Upper lobe of left lung (tissue), 6 donors: ENCODE results near the gene FDX2. TPM values are rescaled to one million over a fixed set of nuclear protein-coding genes. Genes with fewer than 3 reads are reported as not detected.

Experiments used
- ATAC-seq, 2 donors: fragments of 200-7000 bp; cut with Tn5 transposase; one replicate each; pipeline ENCODE4 v1.9.1; 2022; ENCODE audit warnings: mild to moderate bottlenecking in 2 of 2, moderate library complexity in 2 of 2; ENCODE audit not compliant: low FRiP score in 2 of 2
- DNase-seq, 2 donors: peaks; one replicate each; pipeline ENCODE4 v3.0.0-alpha.2; 2019 to 2020
- H3K27ac ChIP-seq, 4 donors: fragments of 200-600 bp; sonication (generic); one replicate each; pipeline ENCODE4 v1.5.1; 2016 to 2019
- H3K27me3 ChIP-seq, 4 donors: fragments of 200-600 bp; sonication (generic); one replicate each; pipeline ENCODE4 v1.5.1; 2017 to 2019
- H3K36me3 ChIP-seq, 4 donors: fragments of 200-600 bp; sonication (generic); one replicate each; pipeline ENCODE4 v1.5.1; 2016 to 2019
- H3K4me1 ChIP-seq, 4 donors: fragments of 200-600 bp; sonication (generic); one replicate each; pipeline ENCODE4 v1.5.1; 2018 to 2019
- H3K4me3 ChIP-seq, 4 donors: fragments of 200-600 bp; sonication (generic); one replicate each; pipeline ENCODE4 v1.5.1; 2017 to 2019; ENCODE audit warnings: mild to moderate bottlenecking in 2 of 4, moderate library complexity in 1 of 4
- H3K9me3 ChIP-seq, 4 donors: fragments of 200-600 bp; sonication (generic); one replicate each; pipeline ENCODE4 v1.5.1; 2018 to 2019
- EP300 ChIP-seq, 4 donors: sonication (generic); formaldehyde crosslinking; IDR thresholded peaks; one replicate each; pipeline ENCODE4 v1.5.1; 2017; ENCODE audit warnings: antibody characterized with exemption in 4 of 4, control low read depth in 2 of 4
- POLR2A ChIP-seq, 4 donors: fragments of 450-650 bp; IDR thresholded peaks; one replicate each; pipeline ENCODE4 v1.5.1; 2016 to 2017; ENCODE audit warnings: antibody characterized with exemption in 4 of 4, mild to moderate bottlenecking in 2 of 4
- POLR2AphosphoS5 ChIP-seq, 2 donors: sonication (generic); formaldehyde crosslinking; IDR thresholded peaks; one replicate each; pipeline ENCODE4 v1.5.1; 2017; ENCODE audit warnings: antibody characterized with exemption in 2 of 2
- WGBS, 2 donors: methylation state at CpG; one replicate each; pipeline ENCODE4 v1.1.5; 2017 to 2018; 5-methylcytosine and 5-hydroxymethylcytosine counted together
- small RNA-seq, 4 donors: library from RNA; depleted of rRNA; stranded (forward); fragments of <200 nt; gene quantifications; one replicate each; pipeline ENCODE3, GENCODE V24; 2016
- total RNA-seq, 6 donors: library from RNA; depleted of rRNA in 4 of 6; stranded (reverse); fragments of >200 nt in 4 of 6; gene quantifications; one replicate each; pipeline versions ENCODE4 v1.1.0 to v1.2.1, GENCODE V29; 2016 to 2021
- TF ChIP-seq, protein P1 (sequence below), 6 experiments: fragments of 450-650 bp in 4 of 6; fragments of 200-600 bp in 2 of 6; sonication (generic) in 2 of 6; IDR thresholded peaks; one replicate each; pipeline ENCODE4 v1.5.1; 2016 to 2019; ENCODE audit warnings: antibody characterized with exemption in 6 of 6
- donor health status: DM: no; HTN: no; CAD: no; lungs with moderate emphysema.
- donor health status: DM: no; HTN: yes; CAD: no; lungs with severe emphysema.

The FDX2 gene
- total RNA-seq, 6 donors from 2014 or later, result 16.6 to 27.5 (median 26.0) TPM

DNA sequence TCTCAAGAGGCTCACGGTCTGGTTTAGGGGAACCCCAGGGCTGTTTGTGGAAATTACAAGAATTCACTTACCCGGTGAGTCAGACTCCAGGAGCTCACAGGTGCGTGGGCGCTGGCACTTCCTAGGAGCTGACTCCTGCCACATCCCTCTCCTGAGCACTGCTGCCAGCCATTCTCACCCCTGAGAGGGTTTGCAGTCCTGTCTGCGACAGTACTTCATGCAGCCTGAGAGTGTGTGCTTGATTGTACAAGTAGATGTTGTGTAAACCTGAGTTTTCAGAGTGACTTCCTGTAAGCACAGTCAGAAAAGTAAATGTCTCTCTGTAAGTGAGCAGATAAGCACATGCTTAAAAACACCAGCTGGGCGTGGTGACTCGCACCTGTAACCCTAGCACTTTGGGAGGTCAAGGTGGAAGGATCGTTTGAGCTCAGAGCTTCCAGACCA, 55.7 kb downstream of the FDX2 start:
- H3K4me3 ChIP-seq, result peak overlapping the region in 1 of 4 donors; percentile 28
- 52 to 59% methylated on average over 8 of the region's 8 CpGs for WGBS, 2 donors
- peaks cover 10 to 37% (median 30%) of the 10 kb centered on the region in 4 donors for H3K36me3 ChIP-seq
- peak overlapping the region; percentile 54 to 84 (median 77) for H3K27ac ChIP-seq
- peaks cover 9 to 26% (median 15%) of the 10 kb centered on the region in 4 donors for H3K4me1 ChIP-seq
- H3K9me3 ChIP-seq, result no peaks in the 10 kb centered on the region
- DNase-seq (peak in 1 of 2 donors; percentile 94), ATAC-seq (peak; percentile 72 to 93)
- TF ChIP-seq, protein P1, sequence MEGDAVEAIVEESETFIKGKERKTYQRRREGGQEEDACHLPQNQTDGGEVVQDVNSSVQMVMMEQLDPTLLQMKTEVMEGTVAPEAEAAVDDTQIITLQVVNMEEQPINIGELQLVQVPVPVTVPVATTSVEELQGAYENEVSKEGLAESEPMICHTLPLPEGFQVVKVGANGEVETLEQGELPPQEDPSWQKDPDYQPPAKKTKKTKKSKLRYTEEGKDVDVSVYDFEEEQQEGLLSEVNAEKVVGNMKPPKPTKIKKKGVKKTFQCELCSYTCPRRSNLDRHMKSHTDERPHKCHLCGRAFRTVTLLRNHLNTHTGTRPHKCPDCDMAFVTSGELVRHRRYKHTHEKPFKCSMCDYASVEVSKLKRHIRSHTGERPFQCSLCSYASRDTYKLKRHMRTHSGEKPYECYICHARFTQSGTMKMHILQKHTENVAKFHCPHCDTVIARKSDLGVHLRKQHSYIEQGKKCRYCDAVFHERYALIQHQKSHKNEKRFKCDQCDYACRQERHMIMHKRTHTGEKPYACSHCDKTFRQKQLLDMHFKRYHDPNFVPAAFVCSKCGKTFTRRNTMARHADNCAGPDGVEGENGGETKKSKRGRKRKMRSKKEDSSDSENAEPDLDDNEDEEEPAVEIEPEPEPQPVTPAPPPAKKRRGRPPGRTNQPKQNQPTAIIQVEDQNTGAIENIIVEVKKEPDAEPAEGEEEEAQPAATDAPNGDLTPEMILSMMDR (IDR thresholded peaks at IDR 0.05), result peak in 1 of 6 experiments; percentile 10
- TF ChIP-seq POLR2A (IDR thresholded peaks at IDR 0.05), result peak in 1 of 4 donors; percentile 40
- peak; percentile 73 to 76 for TF ChIP-seq POLR2AphosphoS5 (IDR thresholded peaks at IDR 0.05)
- TF ChIP-seq EP300 (IDR thresholded peaks at IDR 0.05), result peak; percentile 53 to 99 (median 57)
- H3K27me3 ChIP-seq, result no peaks in the 10 kb centered on the region

Small RNA genes lying within 50 kb of the gene (small RNA-seq; reads per million reads assigned to genes)
- 0 reads per million in 4 donors for gene AC011511.1
- 0 reads per million in 4 donors for gene AC011511.4

Other genes with a start within 250 kb of the FDX2 start
- 10 to 100 TPM; 28.9 to 95.3 (median 39.0) TPM for gene SHFL, start 229.7 kb downstream of the FDX2 start, total RNA-seq
- gene ANGPTL6, start 213.3 kb downstream of the FDX2 start, total RNA-seq, result 1 to 10 TPM in 2 of 6 donors, under 1 TPM in 2, not detected in 2; 0.17 to 2.0 (median 1.4) TPM
- 10 to 100 TPM; 18.3 to 46.8 (median 37.8) TPM for gene PPAN, start 209.7 kb downstream of the FDX2 start, total RNA-seq
- gene P2RY11, start 204.3 kb downstream of the FDX2 start, total RNA-seq, result 10 to 100 TPM in 5 of 6 donors, 1 to 10 TPM in 1; 5.4 to 36.7 (median 15.3) TPM
- gene EIF3G, start 196.1 kb downstream of the FDX2 start, total RNA-seq, result 100 to 1,000 TPM; 133 to 246 (median 213) TPM
- 100 to 1,000 TPM in 1 of 6 donors, 10 to 100 TPM in 5; 54.0 to 166 (median 63.9) TPM for gene DNMT1, start 121.1 kb downstream of the FDX2 start, total RNA-seq
- 10 to 100 TPM in 4 of 6 donors, 1 to 10 TPM in 2; 9.1 to 30.0 (median 16.0) TPM for gene S1PR2, start 84.7 kb downstream of the FDX2 start, total RNA-seq
- 10 to 100 TPM; 23.0 to 70.8 (median 45.0) TPM for gene MRPL4, start 63.8 kb downstream of the FDX2 start, total RNA-seq
- 100 to 1,000 TPM; 190 to 791 (median 356) TPM for gene ICAM1, start 44.9 kb downstream of the FDX2 start, total RNA-seq
- gene ICAM4, start 29.1 kb downstream of the FDX2 start, total RNA-seq, result 10 to 100 TPM in 5 of 6 donors, 1 to 10 TPM in 1; 6.3 to 24.3 (median 12.0) TPM
- 100 to 1,000 TPM in 1 of 6 donors, 10 to 100 TPM in 5; 19.5 to 102 (median 27.2) TPM for gene ICAM5, start 26.1 kb downstream of the FDX2 start, total RNA-seq
- 10 to 100 TPM in 1 of 6 donors, 1 to 10 TPM in 5; 1.8 to 21.6 (median 5.4) TPM for gene ZGLP1, start 6.2 kb downstream of the FDX2 start, total RNA-seq
- gene RAVER1, start 17.5 kb upstream of the FDX2 start, total RNA-seq, result 10 to 100 TPM; 17.8 to 49.9 (median 37.2) TPM
- gene ICAM3, start 23.6 kb upstream of the FDX2 start, total RNA-seq, result 10 to 100 TPM; 12.7 to 53.9 (median 20.5) TPM
- gene TYK2, start 64.6 kb upstream of the FDX2 start, total RNA-seq, result 100 to 1,000 TPM in 5 of 6 donors, 10 to 100 TPM in 1; 91.5 to 569 (median 152) TPM
- 100 to 1,000 TPM; 104 to 388 (median 169) TPM for gene CDC37, start 87.5 kb upstream of the FDX2 start, total RNA-seq
- gene PDE4A, start 104.5 kb upstream of the FDX2 start, total RNA-seq, result 10 to 100 TPM; 22.8 to 38.2 (median 31.2) TPM
- gene KEAP1, start 187.3 kb upstream of the FDX2 start, total RNA-seq, result 10 to 100 TPM; 34.6 to 85.1 (median 60.7) TPM
- gene S1PR5, start 201.4 kb upstream of the FDX2 start, total RNA-seq, result 1 to 10 TPM in 4 of 6 donors, under 1 TPM in 2; 0.49 to 2.7 (median 1.8) TPM
- gene ATG4D, start 227.9 kb upstream of the FDX2 start, total RNA-seq, result 10 to 100 TPM; 18.1 to 49.2 (median 27.7) TPM
- gene KRI1, start 250.0 kb upstream of the FDX2 start, total RNA-seq, result 10 to 100 TPM; 13.1 to 74.4 (median 24.5) TPM